Measurements from ENCODE around the gene MAP3K2. TPM values are rescaled to one million over a fixed set of nuclear protein-coding genes. Genes with fewer than 3 reads are reported as not detected.

The MAP3K2 gene
- total RNA-seq, 4 donors from 2014 or later: 39.4 to 95.4 (median 72.9) TPM

DNA sequence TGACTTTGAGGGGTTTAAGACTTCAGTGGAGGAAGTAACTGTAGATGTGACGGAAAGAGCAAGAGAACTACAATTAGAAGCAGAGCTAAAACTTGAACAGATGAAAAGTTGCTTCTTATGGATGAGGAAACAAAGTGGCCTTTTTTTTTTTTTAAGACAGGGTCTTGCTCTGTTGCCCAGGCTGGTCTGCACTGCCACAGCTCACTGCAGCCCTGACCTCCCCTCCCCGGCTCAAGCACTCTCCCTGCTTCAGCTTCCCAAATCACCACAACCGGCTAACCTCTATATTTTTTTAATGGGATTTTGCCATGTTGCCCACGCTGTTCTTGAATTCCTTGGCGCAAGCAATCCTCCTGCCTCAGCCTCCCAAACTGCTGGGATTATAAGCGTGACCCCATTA lies 3.2 kb downstream of the MAP3K2 start:
- H3K4me3 ChIP-seq: no peak overlapping the region
- no peak overlapping the region for H3K27ac ChIP-seq
- intact Hi-C loops (cut with DNase I; ENCODE audit: low total_unique reads) (no loop called here), in situ Hi-C loops (cut with MboI; ENCODE audit: low pct_ligation_motif_present in 1 of 4, low pct_unique_long_range_greater_than_20kb in 1 of 4, low sequenced_read_pairs in 3 of 4) (no loop called here)
- no peak for DNase-seq
- H3K27me3 ChIP-seq: no peaks in the 10 kb centered on the region
- no peaks in the 10 kb centered on the region for H3K36me3 ChIP-seq
- TF ChIP-seq, protein P1, sequence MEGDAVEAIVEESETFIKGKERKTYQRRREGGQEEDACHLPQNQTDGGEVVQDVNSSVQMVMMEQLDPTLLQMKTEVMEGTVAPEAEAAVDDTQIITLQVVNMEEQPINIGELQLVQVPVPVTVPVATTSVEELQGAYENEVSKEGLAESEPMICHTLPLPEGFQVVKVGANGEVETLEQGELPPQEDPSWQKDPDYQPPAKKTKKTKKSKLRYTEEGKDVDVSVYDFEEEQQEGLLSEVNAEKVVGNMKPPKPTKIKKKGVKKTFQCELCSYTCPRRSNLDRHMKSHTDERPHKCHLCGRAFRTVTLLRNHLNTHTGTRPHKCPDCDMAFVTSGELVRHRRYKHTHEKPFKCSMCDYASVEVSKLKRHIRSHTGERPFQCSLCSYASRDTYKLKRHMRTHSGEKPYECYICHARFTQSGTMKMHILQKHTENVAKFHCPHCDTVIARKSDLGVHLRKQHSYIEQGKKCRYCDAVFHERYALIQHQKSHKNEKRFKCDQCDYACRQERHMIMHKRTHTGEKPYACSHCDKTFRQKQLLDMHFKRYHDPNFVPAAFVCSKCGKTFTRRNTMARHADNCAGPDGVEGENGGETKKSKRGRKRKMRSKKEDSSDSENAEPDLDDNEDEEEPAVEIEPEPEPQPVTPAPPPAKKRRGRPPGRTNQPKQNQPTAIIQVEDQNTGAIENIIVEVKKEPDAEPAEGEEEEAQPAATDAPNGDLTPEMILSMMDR (IDR thresholded peaks at IDR 0.05): no peak
- TF ChIP-seq POLR2A (IDR thresholded peaks at IDR 0.05): no peak
- WGBS, 2 donors (ENCODE audit: low coverage in 1 of 2): 86 to 91% methylated on average over 5 to 6 of the region's 6 CpGs
- peaks cover 10 to 71% (median 25%) of the 10 kb centered on the region in 4 donors for H3K4me1 ChIP-seq
- H3K9me3 ChIP-seq: no peaks in the 10 kb centered on the region

DNA sequence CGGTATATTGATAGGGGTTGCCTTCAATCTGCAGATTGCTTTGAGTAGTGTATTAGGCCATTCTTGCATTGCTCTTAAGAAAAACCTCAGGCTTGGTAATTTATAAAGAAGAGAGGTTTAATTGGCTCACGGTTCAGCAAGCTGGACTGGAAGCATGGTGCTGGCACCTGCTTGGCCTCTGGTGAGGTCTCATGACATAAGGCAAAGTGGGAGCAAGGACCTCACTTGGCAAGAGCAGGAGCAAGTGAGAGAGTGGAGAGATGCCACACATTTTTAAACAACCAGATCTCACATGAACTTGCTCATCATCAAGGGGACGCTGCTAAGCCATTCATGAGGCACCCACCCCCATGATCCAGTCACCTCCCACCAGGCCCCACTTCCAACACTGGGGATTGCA lies 4.9 kb downstream of the MAP3K2 start:
- Histone ChIP-seq H3K9me3 (no peaks in the 10 kb centered on the region), H3K4me3 (no peak overlapping the region), H3K27me3 (no peaks in the 10 kb centered on the region), H3K27ac (no peak overlapping the region), H3K4me1 (peaks cover 3 to 59% (median 15%) of the 10 kb centered on the region in 4 donors), H3K36me3 (no peaks in the 10 kb centered on the region)
- 82 to 89% methylated on average over 3 of the region's 3 CpGs for WGBS, 2 donors (ENCODE audit: low coverage in 1 of 2)
- in situ Hi-C loops (cut with MboI; ENCODE audit: low pct_ligation_motif_present in 1 of 4, low pct_unique_long_range_greater_than_20kb in 1 of 4, low sequenced_read_pairs in 3 of 4): no loop called here
- intact Hi-C loops (cut with DNase I; ENCODE audit: low total_unique reads): no loop called here
- no peak for DNase-seq
- TF ChIP-seq POLR2A (IDR thresholded peaks at IDR 0.05) (no peak), POLR2AphosphoS5 (IDR thresholded peaks at IDR 0.05) (no peak), EP300 (IDR thresholded peaks at IDR 0.05; ENCODE audit: low read depth) (no peak)
- TF ChIP-seq, protein P1 (IDR thresholded peaks at IDR 0.05): no peak

DNA sequence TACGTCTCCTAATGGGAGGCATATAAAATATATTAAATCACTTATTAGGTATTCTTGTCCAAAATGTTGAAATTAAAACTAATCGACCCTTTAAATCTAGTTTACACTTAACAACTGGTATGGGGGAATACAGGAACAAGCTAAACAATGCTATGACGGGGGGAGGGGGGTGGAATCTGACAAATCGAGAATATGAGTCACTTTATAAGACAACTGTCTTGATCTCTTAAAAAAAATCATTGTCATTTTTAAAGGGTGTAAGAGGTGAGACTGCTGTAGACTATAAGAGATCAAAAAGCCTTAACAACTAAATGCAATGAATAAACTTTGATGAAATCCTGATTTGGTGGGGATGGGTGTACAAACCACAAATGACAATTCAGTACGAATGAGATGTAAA lies 6.0 kb downstream of the MAP3K2 start:
- no peak overlapping the region for H3K4me3 ChIP-seq
- peaks cover 3 to 63% (median 15%) of the 10 kb centered on the region in 4 donors for H3K4me1 ChIP-seq
- in situ Hi-C loops (cut with MboI; ENCODE audit: low pct_ligation_motif_present in 1 of 4, low pct_unique_long_range_greater_than_20kb in 1 of 4, low sequenced_read_pairs in 3 of 4) (no loop called here), intact Hi-C loops (cut with DNase I; ENCODE audit: low total_unique reads) (loop anchor here (2.0 kb wide), 1 partner anchor 25 kb away; no protein-coding TSS in a partner anchor)
- H3K36me3 ChIP-seq: no peaks in the 10 kb centered on the region
- no peak for DNase-seq
- H3K27me3 ChIP-seq: no peaks in the 10 kb centered on the region
- H3K27ac ChIP-seq: no peak overlapping the region
- WGBS, 2 donors (ENCODE audit: low coverage in 1 of 2): 76 to 87% methylated on average over 5 of the region's 5 CpGs
- TF ChIP-seq POLR2AphosphoS5 (IDR thresholded peaks at IDR 0.05): no peak
- TF ChIP-seq POLR2A (IDR thresholded peaks at IDR 0.05): no peak
- no peak for TF ChIP-seq EP300 (IDR thresholded peaks at IDR 0.05; ENCODE audit: low read depth)
- TF ChIP-seq, protein P1 (IDR thresholded peaks at IDR 0.05): no peak
- H3K9me3 ChIP-seq: no peaks in the 10 kb centered on the region

DNA sequence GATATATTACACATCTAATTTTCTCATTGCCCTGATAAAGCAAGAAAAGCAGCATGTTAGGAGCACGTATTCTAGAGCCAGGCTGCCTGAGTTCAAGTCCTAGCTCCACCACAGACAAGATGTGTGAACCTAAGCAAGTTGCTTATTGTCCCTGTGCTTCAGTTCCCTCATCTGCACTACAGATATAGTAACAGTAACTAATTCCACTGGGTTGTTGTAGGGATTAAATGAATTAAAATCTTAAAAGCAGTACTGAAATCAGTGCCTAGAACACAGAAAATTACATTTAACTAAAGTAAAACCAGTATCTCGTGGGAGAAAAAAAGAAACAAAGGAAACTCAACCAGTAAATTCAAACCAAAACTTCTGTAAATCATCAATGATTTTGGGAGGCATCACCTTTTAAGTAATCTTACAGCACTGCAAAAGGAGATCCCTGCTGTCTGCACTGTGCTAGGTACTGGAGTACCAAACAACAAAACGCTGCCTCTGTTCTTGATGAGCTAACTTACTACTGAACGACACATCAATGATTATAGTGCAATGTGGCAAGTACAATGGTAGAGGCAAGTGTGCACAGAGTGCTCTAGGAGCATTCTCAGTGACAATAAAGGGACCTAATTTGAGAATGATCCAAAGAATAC lies 7.9 kb downstream of the MAP3K2 start:
- H3K9me3 ChIP-seq: no peaks in the 10 kb centered on the region
- no peak overlapping the region for H3K27ac ChIP-seq
- no peaks in the 10 kb centered on the region for H3K36me3 ChIP-seq
- TF ChIP-seq, protein P1 (IDR thresholded peaks at IDR 0.05): no peak
- TF ChIP-seq POLR2AphosphoS5 (IDR thresholded peaks at IDR 0.05) (no peak), POLR2A (IDR thresholded peaks at IDR 0.05) (no peak), EP300 (IDR thresholded peaks at IDR 0.05; ENCODE audit: low read depth) (no peak)
- intact Hi-C loops (cut with DNase I; ENCODE audit: low total_unique reads): loop anchor here (2.0 kb wide), 1 partner anchor 27 kb away; no protein-coding TSS in a partner anchor
- no peaks in the 10 kb centered on the region for H3K27me3 ChIP-seq
- no peak overlapping the region for H3K4me3 ChIP-seq
- 52 to 74% methylated on average over 4 of the region's 4 CpGs for WGBS, 2 donors (ENCODE audit: low coverage in 1 of 2)
- DNase-seq: no peak
- H3K4me1 ChIP-seq: peaks cover 0 to 44% (median 4%) of the 10 kb centered on the region in 4 donors
- in situ Hi-C loops (cut with MboI; ENCODE audit: low pct_ligation_motif_present in 1 of 4, low pct_unique_long_range_greater_than_20kb in 1 of 4, low sequenced_read_pairs in 3 of 4): no loop called here

All from transverse colon (tissue), 4 donors.